ENCODE results near the gene ITGA6. TPM values are rescaled to one million over a fixed set of nuclear protein-coding genes. Genes with fewer than 3 reads are reported as not detected.

ITGA6 gene
- total RNA-seq, 4 donors from 2014 or later: 22.5 to 40.6 (median 29.2) TPM

DNA sequence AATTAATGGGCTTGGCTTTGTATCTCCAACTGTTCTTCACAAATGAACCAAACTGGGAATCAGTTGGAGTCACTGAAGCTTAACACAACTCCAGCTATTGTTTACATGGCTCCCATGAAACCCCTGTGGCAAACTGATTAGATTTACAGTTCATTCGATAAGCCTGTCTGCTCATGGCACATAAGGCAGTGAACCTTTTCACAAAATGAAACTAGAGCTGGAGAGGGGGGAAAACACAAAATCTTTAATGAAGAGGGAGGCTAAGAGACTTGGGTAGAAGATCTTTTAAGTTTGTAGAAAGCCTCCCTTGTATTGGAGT, 11.6 kb upstream of the ITGA6 start:
- Histone ChIP-seq H3K9me3 (no peaks in the 10 kb centered on the region), H3K4me1 (no peaks in the 10 kb centered on the region), H3K27ac (no peak overlapping the region), H3K36me3 (no peaks in the 10 kb centered on the region), H3K4me3 (no peak overlapping the region), H3K27me3 (no peaks in the 10 kb centered on the region)
- ATAC-seq (no peak), DNase-seq (no peak)
- no peak for TF ChIP-seq CTCF (IDR thresholded peaks at IDR 0.05 in 4 of 5, conservative IDR thresholded peaks at IDR 0.05 in 1 of 5)
- no peak for TF ChIP-seq POLR2A (IDR thresholded peaks at IDR 0.05)
- intact Hi-C loops (cut with DNase I; ENCODE audit: low total_unique reads): no loop called here
- in situ Hi-C loops (cut with MboI; ENCODE audit: low sequenced_read_pairs in 4 of 4): no loop called here

- TF ChIP-seq CTCF (IDR thresholded peaks at IDR 0.05 in 4 of 5, conservative IDR thresholded peaks at IDR 0.05 in 1 of 5) (no peak), POLR2A (IDR thresholded peaks at IDR 0.05) (no peak)
- ATAC-seq (no peak), DNase-seq (no peak)
- in situ Hi-C loops (cut with MboI; ENCODE audit: low sequenced_read_pairs in 4 of 4): no loop called here
- H3K4me1 ChIP-seq: no peaks in the 10 kb centered on the region
- H3K9me3 ChIP-seq: no peaks in the 10 kb centered on the region
- no peak overlapping the region for H3K4me3 ChIP-seq
- H3K27ac ChIP-seq: no peak overlapping the region
- no peaks in the 10 kb centered on the region for H3K36me3 ChIP-seq
- intact Hi-C loops (cut with DNase I; ENCODE audit: low total_unique reads): no loop called here
- H3K27me3 ChIP-seq: peaks cover 0 to under 1% (median 0%) of the 10 kb centered on the region in 3 donors
Observed at GRCh38 chr2:172416447-172417058, 10.8 kb upstream of the ITGA6 start.

GRCh38 chr2:172420216-172420615, 7.2 kb upstream of the ITGA6 start:
- Histone ChIP-seq H3K4me1 (no peaks in the 10 kb centered on the region), H3K27me3 (peaks cover 0 to 3% (median 0%) of the 10 kb centered on the region in 3 donors), H3K9me3 (no peaks in the 10 kb centered on the region), H3K4me3 (no peak overlapping the region), H3K36me3 (no peaks in the 10 kb centered on the region), H3K27ac (no peak overlapping the region)
- in situ Hi-C loops (cut with MboI; ENCODE audit: low sequenced_read_pairs in 4 of 4): no loop called here
- TF ChIP-seq CTCF (IDR thresholded peaks at IDR 0.05 in 4 of 5, conservative IDR thresholded peaks at IDR 0.05 in 1 of 5) (no peak), POLR2A (IDR thresholded peaks at IDR 0.05) (no peak)
- intact Hi-C loops (cut with DNase I; ENCODE audit: low total_unique reads): loop anchor here (10.0 kb wide), 1 partner anchor 65 kb away; no protein-coding TSS in a partner anchor
- DNase-seq: no peak
- ATAC-seq: no peak

- in situ Hi-C loops (cut with MboI; ENCODE audit: low sequenced_read_pairs in 4 of 4): no loop called here
- H3K9me3 ChIP-seq: no peaks in the 10 kb centered on the region
- peaks cover 5 to 7% of the 10 kb centered on the region in 2 donors for H3K4me1 ChIP-seq
- no peak for ATAC-seq
- H3K4me3 ChIP-seq: no peak overlapping the region
- no peaks in the 10 kb centered on the region for H3K36me3 ChIP-seq
- intact Hi-C loops (cut with DNase I; ENCODE audit: low total_unique reads): loop anchor here (10.0 kb wide), 1 partner anchor 68 kb away; no protein-coding TSS in a partner anchor
- peaks cover 0 to 3% (median 0%) of the 10 kb centered on the region in 3 donors for H3K27me3 ChIP-seq
- TF ChIP-seq CTCF (IDR thresholded peaks at IDR 0.05 in 4 of 5, conservative IDR thresholded peaks at IDR 0.05 in 1 of 5) (no peak), POLR2A (IDR thresholded peaks at IDR 0.05) (no peak)
- DNase-seq: no peak
- no peak overlapping the region for H3K27ac ChIP-seq
Observed at GRCh38 chr2:172423160-172423559, 4.2 kb upstream of the ITGA6 start.

DNA sequence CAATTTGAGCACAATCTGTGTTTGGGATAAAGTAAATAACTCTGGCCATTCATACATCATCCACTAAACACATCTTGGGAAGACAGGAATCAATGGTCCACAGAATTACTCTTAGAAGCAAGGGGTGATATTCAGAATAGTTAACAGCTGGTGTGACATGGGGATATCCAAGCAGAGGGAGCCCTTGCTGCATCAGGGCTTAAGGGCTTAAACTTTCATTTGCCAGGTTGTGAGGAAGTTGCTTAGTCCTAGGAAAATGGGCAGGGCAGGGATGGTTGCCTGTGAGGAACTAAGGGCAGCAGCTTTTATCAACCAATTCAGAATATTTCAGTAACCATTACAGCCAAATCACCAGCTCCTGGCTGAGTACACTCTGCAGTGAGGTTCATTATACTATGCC, 2.0 kb upstream of the ITGA6 start:
- H3K27me3 ChIP-seq: peaks cover 0 to 3% (median 0%) of the 10 kb centered on the region in 3 donors
- TF ChIP-seq CTCF (IDR thresholded peaks at IDR 0.05 in 4 of 5, conservative IDR thresholded peaks at IDR 0.05 in 1 of 5) (no peak), POLR2A (IDR thresholded peaks at IDR 0.05) (no peak)
- H3K27ac ChIP-seq: no peak overlapping the region
- no peak for DNase-seq
- intact Hi-C loops (cut with DNase I; ENCODE audit: low total_unique reads) (loop anchor here (10.0 kb wide), 1 partner anchor 71 kb away; no protein-coding TSS in a partner anchor), in situ Hi-C loops (cut with MboI; ENCODE audit: low sequenced_read_pairs in 4 of 4) (no loop called here)
- H3K4me3 ChIP-seq: no peak overlapping the region
- H3K4me1 ChIP-seq: peaks cover 8 to 12% of the 10 kb centered on the region in 2 donors
- no peaks in the 10 kb centered on the region for H3K9me3 ChIP-seq
- no peak for ATAC-seq
- H3K36me3 ChIP-seq: no peaks in the 10 kb centered on the region

Data from gastrocnemius medialis (tissue), 4 donors.